SH-SY5Y (cell line): ENCODE data around the gene NSUN2.

ENCODE experiments used
- GATA2 ChIP-seq: IDR thresholded peaks from 2 replicates; pipeline ENCODE4 v1.6.1; 2011; ENCODE audit warnings: mild to moderate bottlenecking, low read depth, low read length
- GATA3 ChIP-seq: IDR thresholded peaks from 2 replicates; pipeline ENCODE4 v1.6.1; 2011; ENCODE audit warnings: low read depth, mild to moderate bottlenecking, low read length, moderate library complexity

GRCh38 chr5:6585168-6585567 lies 47.7 kb downstream of the NSUN2 start:
- TF ChIP-seq GATA2 (no peak), GATA3 (no peak)
